K562 (cell line): ENCODE results near the gene ZBTB47. TPM values are rescaled to one million over a fixed set of nuclear protein-coding genes. Genes with fewer than 3 reads are reported as not detected.

Experiments used
- ATAC-seq: fragments of 200-7000 bp; cut with Tn5 transposase; 3 replicates; pipeline ENCODE4 v1.9.1; 2020; ENCODE audit warnings: moderate library complexity
- BruUV-seq: library from RNA; stranded (reverse); fragments of 400-500 nt; replicated peaks from 2 replicates; lab custom pipeline; 2021; lab: Mats Ljungman, UMichigan
- CTCF ChIA-PET: fragments of 300-600 bp; formaldehyde crosslinking; extraction: SDS; loops from one replicate; lab custom pipeline; 2021; ENCODE audit warnings: low intra/inter-chr PET ratio; lab: Yijun Ruan, JAX
- POLR2A ChIA-PET: fragments of 300-600, 350-650 bp; sonication (Branson Sonifier 250); formaldehyde crosslinking; extraction: SDS; loops from one replicate; lab custom pipeline; 2021; ENCODE audit warnings: antibody characterized with exemption, inconsistent platforms; lab: Yijun Ruan, JAX
- DNase-seq, 4 experiments: peaks; one replicate each; pipeline versions ENCODE4 v3.0.0 to v3.0.0-alpha.2; 2011 to 2018; ENCODE audit warnings: low spot score in 3 of 4, mixed read lengths in 3 of 4; ENCODE audit errors: extremely low read depth in 1 of 4
- FAIRE-seq: peaks from 2 replicates; lab custom pipeline; 2011; peaks lifted over from hg19 to GRCh38; lab: Jason Lieb, UNC
- H2AFZ ChIP-seq: 2 replicates; pipeline ENCODE4 v1.6.0; 2011; ENCODE audit warnings: low read depth, low read length, control low read depth, inconsistent platforms
- H3K27ac ChIP-seq: fragments of 200-600 bp; 3 replicates; pipeline ENCODE4 v1.8.0; 2011; ENCODE audit warnings: low read depth, mild to moderate bottlenecking, control low read depth, inconsistent platforms, low read length, moderate library complexity, mixed read lengths; ENCODE audit errors: extremely low read depth
- H3K27me3 ChIP-seq, 2 experiments: fragments of 300-600 bp in 1 of 2; 2 replicates in 1 of 2; 3 replicates in 1 of 2; pipeline versions ENCODE4 v1.6.0 to v1.8.0; 2011; ENCODE audit warnings: inconsistent platforms in 2 of 2, low read length in 2 of 2, mild to moderate bottlenecking in 1 of 2, mixed read lengths in 1 of 2, moderate library complexity in 1 of 2; ENCODE audit not compliant: control insufficient read depth in 2 of 2, insufficient read depth in 2 of 2
- H3K36me3 ChIP-seq: fragments of 300-600 bp; 3 replicates; pipeline ENCODE4 v1.8.0; 2011; ENCODE audit warnings: mild to moderate bottlenecking, low read length, inconsistent platforms; ENCODE audit not compliant: control insufficient read depth, insufficient read depth
- H3K4me1 ChIP-seq, 2 experiments: fragments of 200-600 bp in 1 of 2; replicated peaks in 1 of 2; 2 replicates in 1 of 2; 3 replicates in 1 of 2; pipeline versions ENCODE4 v1.5.1 to v1.8.0; 2011; ENCODE audit warnings: inconsistent platforms in 2 of 2, low read length in 2 of 2, mild to moderate bottlenecking in 1 of 2, mixed read lengths in 1 of 2, moderate library complexity in 1 of 2; ENCODE audit not compliant: control insufficient read depth in 2 of 2, insufficient read depth in 2 of 2
- H3K4me2 ChIP-seq: 2 replicates; pipeline ENCODE4 v1.6.1; 2011; ENCODE audit warnings: low read length, control low read depth, inconsistent platforms, mixed read lengths; ENCODE audit not compliant: insufficient read depth
- H3K4me3 ChIP-seq: fragments of 200-600 bp; sonication (generic), shearing (Covaris generic); 2 replicates; pipeline ENCODE4 v1.5.1; 2016; ENCODE audit warnings: control low read depth, inconsistent platforms
- H3K79me2 ChIP-seq: fragments of 200-600 bp; 3 replicates; pipeline ENCODE4 v1.8.0; 2011; ENCODE audit warnings: low read length, inconsistent platforms; ENCODE audit not compliant: control insufficient read depth, insufficient read depth
- H3K9ac ChIP-seq, 2 experiments: 2 replicates each; pipeline versions ENCODE4 v1.6.0 to v1.6.1; 2011; ENCODE audit warnings: low read depth in 2 of 2, low read length in 2 of 2, control low read depth in 1 of 2, inconsistent platforms in 1 of 2, mild to moderate bottlenecking in 1 of 2, mixed read lengths in 1 of 2; ENCODE audit not compliant: insufficient read depth in 1 of 2
- H3K9me1 ChIP-seq: one replicate; pipeline ENCODE4 v1.6.0; 2011; ENCODE audit warnings: inconsistent platforms, mild to moderate bottlenecking, low read length, moderate library complexity; ENCODE audit not compliant: control insufficient read depth, insufficient read depth
- H3K9me3 ChIP-seq: replicated peaks from 2 replicates; pipeline ENCODE4 v1.5.1; 2011; ENCODE audit warnings: low read depth, low read length, inconsistent platforms; ENCODE audit not compliant: control insufficient read depth, insufficient read depth
- H4K20me1 ChIP-seq: replicated peaks from 2 replicates; pipeline ENCODE4 v1.6.1; 2011; ENCODE audit warnings: low read length, inconsistent platforms, mixed read lengths; ENCODE audit not compliant: control insufficient read depth, insufficient read depth
- CEBPG ChIP-seq, 3 experiments: fragments of 200-800 bp in 1 of 3; sonication (Bioruptor generic) in 1 of 3; sonication (generic) in 1 of 3; formaldehyde crosslinking in 1 of 3; IDR thresholded peaks in 2 of 3; conservative IDR thresholded peaks in 1 of 3; 2 replicates each; pipeline versions ENCODE4 v1.6.1 to v1.8.0; 2016 to 2022; ENCODE audit warnings: missing compliant biosample characterization in 2 of 3, missing genetic modification characterization in 2 of 3, mild to moderate bottlenecking in 1 of 3, missing genetic modification reagents in 1 of 3
- HNRNPLL ChIP-seq: fragments of 200-400 bp; formaldehyde crosslinking; IDR thresholded peaks from 2 replicates; pipeline ENCODE4 v1.6.1; 2017; ENCODE audit warnings: low read length, low read depth, mild to moderate bottlenecking; ENCODE audit not compliant: poor library complexity, severe bottlenecking
- in situ Hi-C: fragments of 300-500 bp; cut with MboI; formaldehyde crosslinking; loops from 4 replicates; pipeline ENCODE4 v1.15.0; 2018; ENCODE audit warnings: inconsistent platforms, mixed read lengths
- intact Hi-C: fragments of 100-400 bp; cut with micrococcal nuclease; formaldehyde crosslinking; loops from 2 replicates; pipeline ENCODE4 v1.14.2; 2022
- polyA plus RNA-seq, 8 experiments: library from polyadenylated mRNA; depleted of rRNA in 4 of 8; stranded (reverse) in 5 of 8; unstranded in 3 of 8; fragments of >200 nt; fragmentation: Nextera tagmentation in 2 of 8; fragmentation: Illumina TruSeq in 1 of 8; extraction: Ambion mirVana in 2 of 8; extraction: Trizol in 1 of 8; gene quantifications; 2 replicates each; pipeline versions ENCODE4 v1.2.1 to v1.2.3, GENCODE V29; 2011 to 2014; ENCODE audit warnings: inconsistent platforms in 1 of 8, missing spikeins in 1 of 8
- total RNA-seq, 7 experiments: library from RNA; depleted of rRNA in 6 of 7; stranded (reverse); fragments of >200 nt in 6 of 7; fragmentation: Illumina TruSeq in 2 of 7; extraction: Trizol in 2 of 7; gene quantifications; 2 replicates each; pipeline versions ENCODE4 v1.2.1 to v1.2.3, GENCODE V29; 2011 to 2021; ENCODE audit warnings: low replicate concordance in 1 of 7
- TF ChIP-seq, protein P1 (sequence below), 2 experiments: fragments of 450-650 bp in 1 of 2; sonication (generic) in 1 of 2; formaldehyde crosslinking in 1 of 2; IDR thresholded peaks in 1 of 2; conservative IDR thresholded peaks in 1 of 2; 2 replicates each; pipeline versions ENCODE4 v1.6.1 to v1.8.1; 2016 to 2023; ENCODE audit warnings: mild to moderate bottlenecking in 2 of 2, moderate library complexity in 2 of 2, inconsistent platforms in 1 of 2, missing genetic modification reagents in 1 of 2

The ZBTB47 gene
- total and polyA plus RNA-seq, 9 of the 15 experiments (the other 6 are each of a cell fraction or from before 2014, with no cell fraction given), result 0.11 to 4.6 (median 1.7) TPM; not detected in 1

- CTCF ChIA-PET, result no interaction called here
- H3K4me3 ChIP-seq, result no peak overlapping the region
- no peaks in the 10 kb centered on the region for H3K4me1 ChIP-seq
- no peak for FAIRE-seq
- in situ Hi-C loops, result no loop called here
- no peaks in the 10 kb centered on the region for H4K20me1 ChIP-seq
- no peak for DNase-seq
- H3K79me2 ChIP-seq, result peaks cover 11% of the 10 kb centered on the region; the same call in 1 of the 3 replicates
- H3K36me3 ChIP-seq, result peaks cover 92% of the 10 kb centered on the region
- TF ChIP-seq, protein P1, sequence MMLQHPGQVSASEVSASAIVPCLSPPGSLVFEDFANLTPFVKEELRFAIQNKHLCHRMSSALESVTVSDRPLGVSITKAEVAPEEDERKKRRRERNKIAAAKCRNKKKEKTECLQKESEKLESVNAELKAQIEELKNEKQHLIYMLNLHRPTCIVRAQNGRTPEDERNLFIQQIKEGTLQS (IDR thresholded peaks at IDR 0.05), result peak; percentile 43; the same call in 1 of the 2 replicates
- TF ChIP-seq, protein P1 (CRISPR knock-in tag; conservative IDR thresholded peaks at IDR 0.05), result no peak
- TF ChIP-seq CEBPG (CRISPR knock-in tag; IDR thresholded peaks at IDR 0.05) (no peak), CEBPG (tag; conservative IDR thresholded peaks at IDR 0.05 in 1 of 2, IDR thresholded peaks at IDR 0.05 in 1 of 2) (peak; percentile 54 to 60), HNRNPLL (no peak)
- TF ChIP-seq, all 486 proteins: peak for 2
- Histone ChIP-seq H3K9me1 (no peaks in the 10 kb centered on the region), H3K9ac (no peak overlapping the region), H2AFZ (no peak overlapping the region), H3K27ac (no peak overlapping the region), H3K9me3 (no peaks in the 10 kb centered on the region), H3K4me2 (no peak overlapping the region), H3K27me3 (no peaks in the 10 kb centered on the region)
- POLR2A ChIA-PET, result interaction anchor here (0.6 to 4.9 kb wide), 2 partner anchors 11 to 16 kb away, joined by 3 to 37 read pairs; no protein-coding TSS in a partner anchor
- intact Hi-C loops, result no loop called here
- BruUV-seq, result no TSS peak
- ATAC-seq, result no peak
Measured at GRCh38 chr3:42640129-42640528, 13.4 kb upstream of the ZBTB47 start.
